ENCODE measurements around the gene TEDC1.

Gene TEDC1

GRCh38 chr14:105526776-105527380, 35.8 kb downstream of the TEDC1 start:
- no peak for DNase-seq (ENCODE audit: low read depth)

- no peak for DNase-seq (ENCODE audit: low read depth)
Measured at GRCh38 chr14:105527381-105527825, 36.4 kb downstream of the TEDC1 start.

GRCh38 chr14:105527826-105528585, 37.0 kb downstream of the TEDC1 start:
- DNase-seq (ENCODE audit: low read depth) = peak; percentile 65

GRCh38 chr14:105528586-105529318, 37.7 kb downstream of the TEDC1 start:
- DNase-seq (ENCODE audit: low read depth) = no peak

- no peak for DNase-seq (ENCODE audit: low read depth)
Measured at GRCh38 chr14:105529319-105529568, 38.2 kb downstream of the TEDC1 start.

GRCh38 chr14:105529569-105530284, 38.7 kb downstream of the TEDC1 start:
- no peak for DNase-seq (ENCODE audit: low read depth)

GRCh38 chr14:105530285-105531087, 39.4 kb downstream of the TEDC1 start:
- no peak for DNase-seq (ENCODE audit: low read depth)

- DNase-seq (ENCODE audit: low read depth) = no peak
Measured at GRCh38 chr14:105531088-105531893, 40.2 kb downstream of the TEDC1 start.

GRCh38 chr14:105531894-105532623, 41.0 kb downstream of the TEDC1 start:
- DNase-seq (ENCODE audit: low read depth) = no peak

- DNase-seq (ENCODE audit: low read depth) = peak; percentile 16
Measured at GRCh38 chr14:105532735-105533141, 41.7 kb downstream of the TEDC1 start.

GRCh38 chr14:105533391-105533790, 42.3 kb downstream of the TEDC1 start:
- DNase-seq (ENCODE audit: low read depth) = no peak

GRCh38 chr14:105533811-105534498, 42.9 kb downstream of the TEDC1 start:
- DNase-seq (ENCODE audit: low read depth) = no peak

- no peak for DNase-seq (ENCODE audit: low read depth)
Measured at GRCh38 chr14:105534586-105534985, 43.5 kb downstream of the TEDC1 start.

- DNase-seq (ENCODE audit: low read depth) = no peak
Measured at GRCh38 chr14:105536051-105536450, 45.0 kb downstream of the TEDC1 start.

GRCh38 chr14:105536691-105537579, 45.9 kb downstream of the TEDC1 start:
- DNase-seq (ENCODE audit: low read depth) = no peak

- no peak for DNase-seq (ENCODE audit: low read depth)
Measured at GRCh38 chr14:105537580-105538474, 46.8 kb downstream of the TEDC1 start.

GRCh38 chr14:105538481-105539049, 47.5 kb downstream of the TEDC1 start:
- DNase-seq (ENCODE audit: low read depth) = no peak

Data from iris pigment epithelial cell (primary cell).